Cardiac muscle cell (in vitro differentiated cells and primary cell): ENCODE measurements around the gene DLGAP1. TPM values are rescaled to one million over a fixed set of nuclear protein-coding genes. Genes with fewer than 3 reads are reported as not detected.

ENCODE experiments used
- DNase-seq, 2 donors: peaks; one replicate each; pipeline versions ENCODE4 v3.0.0 to v3.0.0-alpha.2; 2010 to 2017; ENCODE audit warnings: low read depth in 1 of 2, low spot score in 1 of 2
- H3K27ac ChIP-seq: fragments of 200-600 bp; sonication (generic); 2 replicates; pipeline ENCODE4 v1.5.1; 2016
- H3K27me3 ChIP-seq: fragments of 200-600 bp; sonication (generic); 2 replicates; pipeline ENCODE4 v1.6.0; 2016; ENCODE audit warnings: control low read depth
- H3K36me3 ChIP-seq: fragments of 200-600 bp; sonication (generic); 2 replicates; pipeline ENCODE4 v1.5.1; 2016; ENCODE audit warnings: control low read depth
- H3K4me1 ChIP-seq: fragments of 200-600 bp; sonication (generic); 2 replicates; pipeline ENCODE4 v1.8.1; 2017; ENCODE audit warnings: low read depth, mild to moderate bottlenecking, mixed run types
- H3K4me3 ChIP-seq: fragments of 200-600 bp; sonication (generic); 2 replicates; pipeline ENCODE4 v1.5.1; 2016; ENCODE audit warnings: mild to moderate bottlenecking
- H3K9me3 ChIP-seq: fragments of 200-600 bp; sonication (generic); 2 replicates; pipeline ENCODE4 v1.5.1; 2017; ENCODE audit warnings: low read depth, mild to moderate bottlenecking, control low read depth
- polyA plus RNA-seq: library from polyadenylated mRNA; unstranded; fragments of >200 nt; fragmentation: Nextera tagmentation; extraction: Ambion mirVana; gene quantifications from 2 replicates; pipeline ENCODE4 v1.2.1, GENCODE V29; 2016
- total RNA-seq: library from RNA; depleted of rRNA; stranded (reverse); fragments of >200 nt; gene quantifications from 2 replicates; pipeline ENCODE4 v1.2.3, GENCODE V29; 2016
- TF ChIP-seq, protein P1 (sequence below): IDR thresholded peaks from 2 replicates; pipeline ENCODE4 v1.5.1; 2012; ENCODE audit warnings: low read depth, mild to moderate bottlenecking, low read length

DLGAP1 gene
- total and polyA plus RNA-seq, 2 experiments from 2014 or later, result 2.5 to 7.9 TPM

DNA sequence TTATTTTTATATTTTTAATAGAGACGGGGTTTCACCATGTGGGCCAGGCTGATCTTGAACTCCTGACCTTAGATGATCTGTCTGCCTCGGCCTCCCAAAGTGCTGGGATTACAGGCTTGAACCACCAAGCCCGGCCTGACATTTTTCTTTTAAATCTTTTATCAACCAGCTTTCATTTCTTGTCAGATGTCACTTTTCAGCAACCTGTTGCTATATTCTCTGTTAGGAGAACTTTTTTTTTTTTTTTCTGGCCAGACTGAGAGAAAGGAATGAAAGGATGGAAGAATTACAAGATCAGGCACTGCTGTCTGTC is 858.8 kb downstream of the DLGAP1 start:
- TF ChIP-seq, protein P1, sequence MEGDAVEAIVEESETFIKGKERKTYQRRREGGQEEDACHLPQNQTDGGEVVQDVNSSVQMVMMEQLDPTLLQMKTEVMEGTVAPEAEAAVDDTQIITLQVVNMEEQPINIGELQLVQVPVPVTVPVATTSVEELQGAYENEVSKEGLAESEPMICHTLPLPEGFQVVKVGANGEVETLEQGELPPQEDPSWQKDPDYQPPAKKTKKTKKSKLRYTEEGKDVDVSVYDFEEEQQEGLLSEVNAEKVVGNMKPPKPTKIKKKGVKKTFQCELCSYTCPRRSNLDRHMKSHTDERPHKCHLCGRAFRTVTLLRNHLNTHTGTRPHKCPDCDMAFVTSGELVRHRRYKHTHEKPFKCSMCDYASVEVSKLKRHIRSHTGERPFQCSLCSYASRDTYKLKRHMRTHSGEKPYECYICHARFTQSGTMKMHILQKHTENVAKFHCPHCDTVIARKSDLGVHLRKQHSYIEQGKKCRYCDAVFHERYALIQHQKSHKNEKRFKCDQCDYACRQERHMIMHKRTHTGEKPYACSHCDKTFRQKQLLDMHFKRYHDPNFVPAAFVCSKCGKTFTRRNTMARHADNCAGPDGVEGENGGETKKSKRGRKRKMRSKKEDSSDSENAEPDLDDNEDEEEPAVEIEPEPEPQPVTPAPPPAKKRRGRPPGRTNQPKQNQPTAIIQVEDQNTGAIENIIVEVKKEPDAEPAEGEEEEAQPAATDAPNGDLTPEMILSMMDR, result no peak
- H3K27ac ChIP-seq, result peak overlapping the region; percentile 98
- no peaks in the 10 kb centered on the region for H3K36me3 ChIP-seq
- peaks cover 46% of the 10 kb centered on the region for H3K4me1 ChIP-seq
- H3K27me3 ChIP-seq, result no peaks in the 10 kb centered on the region
- no peaks in the 10 kb centered on the region for H3K9me3 ChIP-seq
- DNase-seq, result no peak
- H3K4me3 ChIP-seq, result peak overlapping the region; percentile 4

GRCh38 chr18:3595369-3596273 is 859.5 kb downstream of the DLGAP1 start:
- H3K27ac ChIP-seq, result peak overlapping the region; percentile 98
- peak in 1 of 2 donors; percentile 93 for DNase-seq
- no peaks in the 10 kb centered on the region for H3K27me3 ChIP-seq
- H3K9me3 ChIP-seq, result no peaks in the 10 kb centered on the region
- no peaks in the 10 kb centered on the region for H3K36me3 ChIP-seq
- H3K4me1 ChIP-seq, result peaks cover 46% of the 10 kb centered on the region
- peak overlapping the region; percentile 49 for H3K4me3 ChIP-seq
- TF ChIP-seq, protein P1, result no peak

DNA sequence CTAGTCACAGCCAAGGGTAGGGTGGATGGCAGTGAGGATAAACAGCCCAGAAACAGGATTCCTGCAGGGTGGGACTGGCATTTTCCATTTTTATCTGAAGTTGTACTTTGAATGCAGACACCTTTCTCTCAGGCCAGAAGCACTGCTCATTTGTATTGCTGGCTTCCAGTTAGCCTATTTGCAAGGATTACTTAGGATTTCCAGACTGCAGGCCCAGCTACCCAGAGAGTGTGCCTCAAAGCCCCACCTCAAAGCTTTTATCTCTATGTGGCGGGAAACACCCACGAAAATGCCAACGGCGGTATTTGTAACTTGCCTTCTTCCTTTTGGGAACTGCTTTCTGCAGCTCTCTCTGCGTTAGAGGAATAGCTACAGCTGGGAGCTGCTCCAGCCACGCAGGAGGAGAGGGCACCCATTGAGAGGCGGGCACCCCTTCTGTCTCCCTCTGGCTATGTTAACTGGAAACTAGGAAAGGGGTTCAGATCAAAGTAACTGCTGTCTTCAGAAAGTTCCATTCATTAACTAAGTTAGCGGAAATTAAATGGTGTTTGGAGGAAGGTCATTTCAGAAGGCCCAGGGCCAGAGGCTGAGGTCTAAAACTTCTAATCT is 860.2 kb downstream of the DLGAP1 start:
- H3K36me3 ChIP-seq, result no peaks in the 10 kb centered on the region
- peak in 1 of 2 donors; percentile 72 for DNase-seq
- H3K27ac ChIP-seq, result peak overlapping the region; percentile 98
- peak overlapping the region; percentile 49 for H3K4me3 ChIP-seq
- H3K9me3 ChIP-seq, result no peaks in the 10 kb centered on the region
- no peaks in the 10 kb centered on the region for H3K27me3 ChIP-seq
- peaks cover 46% of the 10 kb centered on the region for H3K4me1 ChIP-seq
- TF ChIP-seq, protein P1, result no peak

DNA sequence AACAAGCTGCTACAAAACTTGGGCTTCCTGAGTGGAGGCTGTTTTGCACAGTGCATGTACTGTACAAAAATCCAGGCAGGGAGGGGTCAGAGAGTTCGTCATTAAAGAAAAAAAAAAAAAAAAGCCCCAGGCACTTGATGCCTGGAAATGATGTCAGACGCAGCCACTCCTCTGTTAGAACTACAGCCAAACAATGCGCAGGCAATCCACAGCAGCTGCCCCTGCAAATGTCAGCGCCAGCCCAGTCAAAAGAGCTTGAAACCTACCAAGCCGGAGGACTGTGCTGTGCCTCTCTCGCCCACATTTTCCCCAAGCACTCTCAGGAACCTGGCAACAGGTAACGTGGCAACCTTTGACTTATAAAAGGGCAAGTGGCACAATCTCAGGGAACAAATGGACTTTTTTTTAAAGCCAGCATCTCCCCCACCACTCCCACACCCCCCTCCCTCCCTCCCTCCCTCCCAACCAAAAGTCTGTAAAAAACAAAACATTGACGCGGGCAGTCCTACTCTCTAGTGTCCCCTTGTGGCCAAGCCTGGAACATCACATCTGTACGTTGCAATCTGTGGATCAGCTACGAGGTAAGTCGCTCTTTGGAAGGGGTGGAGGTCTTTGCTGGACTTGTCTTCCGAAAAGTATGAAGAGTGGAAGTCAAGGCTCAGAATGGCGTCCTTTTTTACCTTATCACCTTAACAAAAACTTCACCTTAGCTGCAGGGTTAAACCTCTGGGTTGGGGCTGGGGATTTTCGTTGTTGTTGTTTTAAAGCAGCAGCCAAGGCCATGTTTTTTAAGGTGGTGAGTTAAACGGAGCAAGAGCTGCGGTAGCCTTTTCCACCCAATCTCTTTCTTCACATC is 861.0 kb downstream of the DLGAP1 start:
- Histone ChIP-seq H3K36me3 (no peaks in the 10 kb centered on the region), H3K4me3 (peak overlapping the region; percentile 49), H3K9me3 (no peaks in the 10 kb centered on the region), H3K27me3 (no peaks in the 10 kb centered on the region), H3K27ac (peak overlapping the region; percentile 98), H3K4me1 (peaks cover 43% of the 10 kb centered on the region)
- TF ChIP-seq, protein P1, result peak; percentile 80
- peak; percentile 93 to 99 for DNase-seq

DNA sequence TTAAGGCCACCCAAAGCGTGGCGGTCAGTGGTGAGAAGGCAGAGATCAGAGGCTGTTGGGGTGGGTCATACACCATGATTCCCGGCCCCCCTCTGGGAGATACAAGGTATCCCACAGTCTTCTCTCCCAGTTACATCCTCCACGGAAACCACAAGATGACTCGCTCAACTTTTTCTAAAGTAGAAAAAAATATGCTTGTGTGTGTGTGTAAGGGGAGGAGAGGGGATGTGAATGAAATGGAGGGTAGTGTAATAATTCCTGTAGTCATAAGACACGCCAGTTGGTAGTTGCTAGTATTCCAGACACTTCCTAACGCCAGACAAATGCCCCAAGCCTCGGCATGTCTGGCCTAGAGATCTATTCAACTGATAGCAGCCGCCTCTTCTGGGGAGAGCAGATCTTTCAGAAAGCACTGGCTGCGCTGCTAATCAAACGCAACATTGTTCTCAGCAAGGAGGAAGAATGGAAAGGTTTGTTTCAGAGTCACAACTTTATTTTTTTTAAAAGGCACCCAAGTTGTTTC is 861.7 kb downstream of the DLGAP1 start:
- Histone ChIP-seq H3K27ac (peak overlapping the region; percentile 98), H3K4me1 (peaks cover 40% of the 10 kb centered on the region), H3K9me3 (no peaks in the 10 kb centered on the region), H3K4me3 (peak overlapping the region; percentile 49), H3K36me3 (no peaks in the 10 kb centered on the region), H3K27me3 (no peaks in the 10 kb centered on the region)
- TF ChIP-seq, protein P1, result no peak
- DNase-seq, result peak in 1 of 2 donors; percentile 81
